ENCODE results near the gene DSC3. TPM values are rescaled to one million over a fixed set of nuclear protein-coding genes. Genes with fewer than 3 reads are reported as not detected.
A peak's percentile ranks its signal among the peaks of the same experiment; 100 is the strongest.

Gene DSC3
- total RNA-seq, 1 experiment from 2014 or later: not detected

DNA sequence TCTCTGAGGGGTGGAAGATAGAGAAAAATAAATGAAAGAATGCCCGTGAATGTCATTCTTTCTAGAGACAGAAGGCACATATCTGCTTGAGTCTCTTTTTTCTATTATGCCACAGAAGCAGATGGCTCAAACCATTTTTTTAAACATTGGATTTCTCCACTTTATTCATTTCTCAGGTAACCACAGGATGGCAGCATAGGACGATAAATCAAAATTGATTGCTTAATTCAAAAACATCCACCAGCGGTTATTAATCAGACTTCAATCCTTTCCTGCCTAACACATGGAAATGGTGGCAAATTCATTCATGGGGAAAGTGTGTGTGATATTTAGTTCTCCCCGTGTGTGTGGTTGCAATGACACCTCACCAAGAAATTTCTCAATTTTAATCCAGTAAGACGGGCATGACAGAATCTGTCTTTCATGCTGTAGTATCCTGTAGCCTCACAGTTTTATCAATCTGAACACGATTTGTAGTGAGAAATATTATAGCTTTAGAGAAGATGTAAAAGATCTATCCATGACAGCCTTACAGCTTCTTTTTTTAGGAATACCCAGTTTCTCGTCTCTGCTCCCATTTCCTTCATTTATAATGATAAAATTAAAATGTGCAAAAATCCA lies 72.2 kb downstream of the DSC3 start:
- Histone ChIP-seq H3K27ac (no peak overlapping the region), H3K36me3 (no peaks in the 10 kb centered on the region), H3K9me3 (replicated peaks) (no peaks in the 10 kb centered on the region), H3K4me3 (no peak overlapping the region), H3K4me1 (no peaks in the 10 kb centered on the region), H3K27me3 (no peaks in the 10 kb centered on the region)
- DNase-seq: peak in 1 of 2 experiments; percentile 14

- DNase-seq: no peak
- H3K36me3 ChIP-seq: no peaks in the 10 kb centered on the region
- no peak overlapping the region for H3K27ac ChIP-seq
- no peaks in the 10 kb centered on the region for H3K4me1 ChIP-seq
- H3K4me3 ChIP-seq: no peak overlapping the region
- H3K9me3 ChIP-seq (replicated peaks): no peaks in the 10 kb centered on the region
- H3K27me3 ChIP-seq: no peaks in the 10 kb centered on the region
Measured at GRCh38 chr18:30969670-30970170, 72.8 kb downstream of the DSC3 start.

DNA sequence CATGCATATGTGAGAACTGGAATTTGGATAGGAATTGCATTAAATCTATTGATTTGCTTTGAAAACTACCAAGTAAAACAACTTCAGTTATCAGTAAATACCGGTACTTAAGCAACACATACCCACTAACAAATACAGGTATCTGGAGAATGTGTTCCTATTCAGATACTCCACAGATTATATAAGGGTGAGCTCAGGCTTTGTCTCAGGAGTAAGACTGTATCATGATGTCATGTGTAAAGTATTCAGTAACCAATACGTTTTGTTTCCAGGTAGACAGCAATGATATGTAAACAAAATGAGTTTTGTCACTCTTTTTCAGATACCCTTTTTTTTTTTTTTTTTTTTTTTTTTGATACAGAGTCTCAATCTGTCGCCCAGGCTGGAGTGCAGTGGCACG lies 74.8 kb downstream of the DSC3 start:
- DNase-seq: no peak
- Histone ChIP-seq H3K27ac (no peak overlapping the region), H3K4me3 (no peak overlapping the region), H3K27me3 (no peaks in the 10 kb centered on the region), H3K4me1 (no peaks in the 10 kb centered on the region), H3K9me3 (replicated peaks) (no peaks in the 10 kb centered on the region), H3K36me3 (no peaks in the 10 kb centered on the region)

DNA sequence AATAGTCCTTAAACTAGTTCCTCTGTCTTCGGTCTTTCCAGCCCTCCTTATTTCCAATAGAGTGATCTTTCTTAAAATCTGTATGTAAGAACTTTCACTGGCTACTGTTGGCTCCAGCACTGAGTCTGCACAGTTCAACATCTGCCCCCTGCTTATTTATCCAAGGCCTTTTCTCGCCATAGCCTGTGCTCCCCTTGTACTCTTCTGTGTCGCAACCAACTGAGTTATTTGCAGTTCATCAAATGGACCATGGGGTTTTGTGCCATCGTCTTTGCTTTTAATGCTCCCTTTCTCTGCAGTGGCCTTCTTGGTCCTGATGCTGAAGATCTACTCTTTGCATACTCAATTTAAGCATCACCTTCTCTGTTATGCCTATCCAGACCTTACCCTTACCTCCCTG lies 77.3 kb downstream of the DSC3 start:
- Histone ChIP-seq H3K9me3 (replicated peaks) (no peaks in the 10 kb centered on the region), H3K36me3 (no peaks in the 10 kb centered on the region)

DNA sequence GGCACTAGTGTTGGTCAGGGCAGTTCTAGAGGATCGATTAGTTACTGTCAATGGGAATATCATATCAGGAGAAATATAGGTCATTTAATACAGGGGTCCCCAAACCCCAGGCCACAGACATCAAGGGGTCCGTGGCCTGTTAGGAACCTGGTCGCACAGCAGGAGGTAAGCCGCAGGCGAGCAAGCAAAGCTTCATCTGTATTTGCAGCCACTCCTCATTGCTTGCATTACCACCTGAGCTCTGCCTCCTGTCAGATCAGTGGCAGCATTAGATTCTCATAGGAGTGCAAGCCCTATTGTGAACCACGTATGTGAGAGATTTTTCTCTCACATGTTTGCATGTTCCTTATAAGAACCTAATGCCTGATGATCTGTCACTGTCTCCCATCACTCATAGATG lies 81.9 kb downstream of the DSC3 start:
- Histone ChIP-seq H3K27ac (no peak overlapping the region), H3K4me3 (no peak overlapping the region), H3K4me1 (no peaks in the 10 kb centered on the region)

More for the DNA sequence above, 77.3 kb downstream of the DSC3 start:
- Histone ChIP-seq H3K4me3 (no peak overlapping the region), H3K27ac (no peak overlapping the region), H3K27me3 (no peaks in the 10 kb centered on the region), H3K4me1 (no peaks in the 10 kb centered on the region)
- DNase-seq: no peak

DNA sequence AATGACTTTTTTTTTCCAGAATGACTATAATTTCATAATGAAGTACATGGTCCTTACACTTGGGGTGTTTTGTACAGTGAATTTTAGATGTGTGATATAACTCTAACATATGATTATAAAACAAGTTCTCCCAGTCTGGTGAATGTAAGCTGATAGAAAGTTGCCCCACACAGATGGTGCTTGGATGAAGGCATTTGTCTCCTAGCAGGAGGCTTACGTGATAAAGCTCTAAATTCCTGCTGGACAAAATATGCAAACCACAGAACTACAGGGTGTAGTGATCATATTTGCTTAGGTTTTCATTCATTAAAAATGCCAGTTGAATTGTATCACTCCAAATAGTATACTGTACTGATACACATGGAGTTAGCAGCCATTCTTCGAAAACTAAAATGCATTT lies 85.5 kb downstream of the DSC3 start:
- H3K36me3 ChIP-seq: no peaks in the 10 kb centered on the region
- DNase-seq: no peak
- no peaks in the 10 kb centered on the region for H3K27me3 ChIP-seq
- H3K4me1 ChIP-seq: no peaks in the 10 kb centered on the region
- no peak overlapping the region for H3K4me3 ChIP-seq
- no peaks in the 10 kb centered on the region for H3K9me3 ChIP-seq (replicated peaks)
- no peak overlapping the region for H3K27ac ChIP-seq

More for the DNA sequence above, 81.9 kb downstream of the DSC3 start:
- Histone ChIP-seq H3K27me3 (no peaks in the 10 kb centered on the region), H3K9me3 (replicated peaks) (no peaks in the 10 kb centered on the region), H3K36me3 (no peaks in the 10 kb centered on the region)
- DNase-seq: no peak

- H3K4me3 ChIP-seq: no peak overlapping the region
Measured at GRCh38 chr18:30954262-30954661, 88.3 kb downstream of the DSC3 start.

GRCh38 chr18:30945761-30946160 lies 96.8 kb downstream of the DSC3 start:
- Histone ChIP-seq H3K4me3 (no peak overlapping the region), H3K27me3 (no peaks in the 10 kb centered on the region), H3K9me3 (replicated peaks) (no peaks in the 10 kb centered on the region), H3K4me1 (no peaks in the 10 kb centered on the region), H3K36me3 (no peaks in the 10 kb centered on the region), H3K27ac (no peak overlapping the region)
- no peak for DNase-seq

More at GRCh38 chr18:30954262-30954661, 88.3 kb downstream of the DSC3 start:
- Histone ChIP-seq H3K9me3 (replicated peaks) (no peaks in the 10 kb centered on the region), H3K4me1 (no peaks in the 10 kb centered on the region), H3K27ac (no peak overlapping the region), H3K36me3 (no peaks in the 10 kb centered on the region), H3K27me3 (no peaks in the 10 kb centered on the region)
- no peak for DNase-seq

DNA sequence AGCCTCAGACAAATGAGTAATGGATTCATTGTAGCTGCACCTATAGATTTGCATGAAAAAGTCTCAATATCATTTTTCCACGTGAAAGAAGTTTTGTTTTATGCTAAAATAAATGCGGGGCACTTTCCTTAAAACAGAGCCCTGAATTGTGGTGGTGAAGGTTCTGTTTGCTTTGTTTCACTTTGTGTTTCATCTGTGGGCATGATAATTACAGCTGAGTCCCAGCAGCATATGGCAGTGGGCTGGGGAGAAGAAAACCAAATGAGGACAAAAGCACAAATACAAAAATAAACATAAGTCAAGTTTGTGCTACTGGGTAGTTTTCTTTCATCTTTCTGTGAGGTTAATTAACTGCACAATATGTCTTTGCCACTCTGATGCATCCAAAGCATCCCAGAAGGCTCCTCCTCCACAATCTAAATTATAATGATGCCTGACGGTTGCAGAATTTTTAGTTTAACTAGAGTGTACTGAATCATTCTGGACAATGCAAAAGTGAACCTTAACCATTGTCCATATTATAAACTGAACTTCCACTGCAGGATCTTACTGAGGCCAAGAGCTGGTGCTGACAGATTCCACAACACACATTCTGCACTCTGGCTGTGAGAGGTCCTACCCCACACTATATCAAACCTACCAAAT lies 97.6 kb downstream of the DSC3 start:
- Histone ChIP-seq H3K36me3 (no peaks in the 10 kb centered on the region), H3K4me3 (no peak overlapping the region), H3K9me3 (replicated peaks) (no peaks in the 10 kb centered on the region), H3K27me3 (no peaks in the 10 kb centered on the region), H3K27ac (no peak overlapping the region), H3K4me1 (no peaks in the 10 kb centered on the region)
- DNase-seq: no peak

DNA sequence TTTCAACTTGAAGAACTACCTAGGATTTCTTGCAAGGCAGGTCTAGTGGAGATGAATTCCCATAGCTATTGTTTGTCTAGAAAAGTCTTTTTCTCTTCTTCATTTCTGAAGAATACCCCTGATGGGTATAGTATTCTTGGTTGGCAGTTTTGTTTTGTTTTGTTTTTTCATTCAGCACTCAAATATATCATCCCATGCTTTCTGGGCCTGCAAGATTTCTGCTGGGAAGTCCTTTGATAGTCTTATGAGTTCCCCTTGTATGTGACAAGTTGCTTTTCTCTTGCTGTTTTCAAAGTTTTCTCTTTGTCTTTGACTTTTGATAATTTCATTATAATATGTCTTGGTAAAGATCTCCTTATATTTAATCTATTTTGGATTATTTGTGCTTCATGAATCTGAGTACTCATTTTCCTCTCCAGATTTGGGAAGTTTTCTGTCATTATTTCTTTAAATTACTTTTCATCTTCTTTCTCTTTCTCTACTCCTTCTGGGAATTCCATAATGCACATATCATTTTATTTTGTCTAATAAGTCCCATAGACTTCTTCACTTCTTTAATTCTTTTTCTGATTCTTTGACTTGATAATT lies 101.5 kb downstream of the DSC3 start:
- Histone ChIP-seq H3K4me3 (no peak overlapping the region), H3K4me1 (no peaks in the 10 kb centered on the region), H3K27me3 (no peaks in the 10 kb centered on the region), H3K36me3 (no peaks in the 10 kb centered on the region), H3K9me3 (replicated peaks) (no peaks in the 10 kb centered on the region), H3K27ac (no peak overlapping the region)
- no peak for DNase-seq

Other genes starting within 250 kb of the DSC3 start
- not detected in 2 replicates for gene DSC2, start 59.7 kb upstream of the DSC3 start, total RNA-seq (2014; rRNA removed; shearing (Covaris generic))
- not detected in 2 replicates for gene DSC1, start 120.1 kb upstream of the DSC3 start, total RNA-seq (2014; rRNA removed; shearing (Covaris generic))